Stimulated activated CD4-positive, alpha-beta T cell treated with anti-CD3 and anti-CD28 coated beads, Interleukin-12 subunit alpha, Interleukin-12 subunit beta, amount 100 ng/mL, for 4 hours (primary cell): ENCODE data around the gene ERGIC1.
"Not testable (repeated sequence)": the region's sequence is repeated elsewhere in the genome, so short reads cannot be mapped to it uniquely, and the experiment has no call there.

Experiments
- DNase-seq: peaks from one replicate; pipeline ENCODE4 v3.0.0-alpha.2; 2020

Gene ERGIC1, protein sequence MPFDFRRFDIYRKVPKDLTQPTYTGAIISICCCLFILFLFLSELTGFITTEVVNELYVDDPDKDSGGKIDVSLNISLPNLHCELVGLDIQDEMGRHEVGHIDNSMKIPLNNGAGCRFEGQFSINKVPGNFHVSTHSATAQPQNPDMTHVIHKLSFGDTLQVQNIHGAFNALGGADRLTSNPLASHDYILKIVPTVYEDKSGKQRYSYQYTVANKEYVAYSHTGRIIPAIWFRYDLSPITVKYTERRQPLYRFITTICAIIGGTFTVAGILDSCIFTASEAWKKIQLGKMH

DNA sequence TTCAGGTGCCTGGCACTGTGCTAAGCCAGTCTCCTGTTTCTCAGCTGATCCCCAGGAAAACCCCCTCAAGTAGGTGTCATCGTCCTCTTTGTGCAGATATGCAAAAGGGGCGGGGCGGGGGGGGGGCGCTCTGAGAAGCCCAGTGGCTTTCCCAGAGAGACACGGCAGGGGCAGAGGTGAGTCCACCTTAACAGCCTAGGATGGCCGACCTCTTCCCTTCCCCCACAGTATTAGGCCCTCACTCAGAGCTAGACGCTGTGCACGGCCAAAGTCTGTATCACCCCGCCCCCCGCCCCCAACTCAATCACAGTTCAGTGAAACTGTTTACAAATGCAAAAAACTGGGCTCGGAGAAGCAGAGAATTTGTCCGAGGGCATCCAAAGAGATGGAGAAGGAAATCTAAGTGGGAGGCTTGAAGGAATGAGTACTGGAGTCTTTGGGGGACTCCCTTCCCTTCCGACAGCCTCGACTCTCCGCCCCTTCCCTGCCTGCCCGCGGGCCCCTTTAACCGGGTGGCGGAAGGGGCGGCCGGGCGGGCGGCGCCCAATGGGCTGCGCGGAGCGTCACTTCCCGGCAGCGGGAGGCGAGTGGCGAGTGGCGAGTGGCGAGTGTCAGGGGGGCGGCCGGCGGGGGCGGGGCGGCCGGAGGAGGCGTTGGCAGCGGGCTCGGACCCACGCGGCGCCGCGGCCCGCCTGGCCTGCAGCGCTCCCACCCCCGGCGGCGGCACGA, at the start of gene ERGIC1:
TSS of gene ERGIC1 (plus strand) at position 566 of the 729 bp plus-strand sequence. CDS start at position 729, 163 bp downstream.
- DNase-seq, result peak; percentile 58

DNA sequence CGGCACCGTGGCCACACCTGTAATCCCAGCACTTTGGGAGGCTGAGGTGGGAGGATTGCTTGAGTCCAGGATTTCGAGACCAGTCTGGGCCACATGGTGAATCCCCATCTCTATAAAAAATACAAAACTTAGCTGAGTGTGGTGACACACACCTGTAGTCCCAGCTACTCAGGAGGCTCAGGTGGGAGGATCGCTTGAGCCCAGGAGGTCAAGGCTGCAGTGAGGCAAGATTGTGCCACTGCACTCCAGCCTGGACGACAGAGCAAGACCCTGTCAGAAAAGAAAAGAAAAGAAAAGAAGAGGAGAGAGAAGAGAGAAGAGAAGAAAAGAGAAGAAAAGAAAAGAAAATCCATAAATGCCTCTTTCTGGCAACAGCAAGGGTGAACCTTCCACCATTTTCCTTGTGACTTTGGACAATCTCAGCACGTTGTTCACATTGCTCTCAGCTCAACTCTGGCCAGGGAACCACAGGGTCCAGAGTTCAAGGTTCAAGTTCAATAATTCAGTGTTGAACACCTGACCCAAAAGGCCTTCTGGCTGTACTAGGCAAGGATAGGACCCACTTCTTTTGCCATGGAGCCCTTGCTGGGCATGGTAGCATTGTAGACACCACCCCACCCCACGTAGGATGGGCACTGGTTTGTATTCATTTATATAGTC, 48.5 kb upstream of the ERGIC1 start:
- DNase-seq, result no peak

DNA sequence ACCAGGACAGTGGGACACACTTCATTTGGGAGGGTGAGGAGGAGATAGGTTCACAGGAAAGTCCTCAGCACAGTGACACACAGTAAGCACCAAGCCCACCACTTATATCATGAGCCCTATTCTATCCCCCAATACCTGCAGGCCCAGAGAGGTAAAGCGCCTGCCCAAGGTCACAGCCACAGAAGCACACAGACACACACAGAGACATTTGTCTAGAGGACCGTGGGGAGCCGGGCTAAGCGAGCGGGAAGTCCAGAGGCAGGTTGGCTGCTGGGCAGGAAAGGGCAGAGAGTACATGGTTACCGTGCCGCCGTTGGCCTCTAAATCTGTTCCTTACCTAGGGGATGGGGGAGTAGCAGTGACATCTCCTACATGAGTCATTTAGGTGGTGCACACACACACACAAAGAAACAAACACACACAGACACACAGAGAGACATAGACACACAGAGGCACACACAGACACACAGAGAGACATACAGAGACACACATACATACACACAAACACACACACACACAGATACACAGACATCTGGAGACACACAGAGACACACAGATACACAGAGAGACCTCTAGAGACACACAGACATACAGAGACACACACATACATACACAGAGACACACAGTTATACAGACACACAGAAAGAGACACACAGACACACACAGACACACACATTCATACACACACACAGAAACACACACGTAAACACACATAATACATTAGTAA, 47.2 kb upstream of the ERGIC1 start:
- DNase-seq, result no peak

DNA sequence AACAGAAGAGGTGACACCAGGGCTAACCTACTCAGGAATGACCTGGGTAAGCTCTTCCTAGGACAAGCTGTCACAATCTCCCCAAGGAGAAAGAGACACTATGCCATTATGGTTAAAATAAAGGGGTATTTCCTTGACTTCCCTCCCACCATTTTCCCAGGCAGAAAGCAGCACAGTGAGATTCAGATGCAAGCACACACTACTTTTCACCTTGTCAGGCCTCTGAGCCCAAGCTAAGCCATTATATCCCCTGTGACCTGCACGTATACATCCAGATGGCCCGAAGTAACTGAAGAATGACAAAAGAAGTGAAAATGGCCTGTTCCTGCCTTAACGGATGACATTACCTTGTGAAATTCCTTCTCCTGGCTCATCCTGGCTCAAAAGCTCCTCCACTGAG, 46.5 kb upstream of the ERGIC1 start:
- DNase-seq, result not testable (repeated sequence)

DNA sequence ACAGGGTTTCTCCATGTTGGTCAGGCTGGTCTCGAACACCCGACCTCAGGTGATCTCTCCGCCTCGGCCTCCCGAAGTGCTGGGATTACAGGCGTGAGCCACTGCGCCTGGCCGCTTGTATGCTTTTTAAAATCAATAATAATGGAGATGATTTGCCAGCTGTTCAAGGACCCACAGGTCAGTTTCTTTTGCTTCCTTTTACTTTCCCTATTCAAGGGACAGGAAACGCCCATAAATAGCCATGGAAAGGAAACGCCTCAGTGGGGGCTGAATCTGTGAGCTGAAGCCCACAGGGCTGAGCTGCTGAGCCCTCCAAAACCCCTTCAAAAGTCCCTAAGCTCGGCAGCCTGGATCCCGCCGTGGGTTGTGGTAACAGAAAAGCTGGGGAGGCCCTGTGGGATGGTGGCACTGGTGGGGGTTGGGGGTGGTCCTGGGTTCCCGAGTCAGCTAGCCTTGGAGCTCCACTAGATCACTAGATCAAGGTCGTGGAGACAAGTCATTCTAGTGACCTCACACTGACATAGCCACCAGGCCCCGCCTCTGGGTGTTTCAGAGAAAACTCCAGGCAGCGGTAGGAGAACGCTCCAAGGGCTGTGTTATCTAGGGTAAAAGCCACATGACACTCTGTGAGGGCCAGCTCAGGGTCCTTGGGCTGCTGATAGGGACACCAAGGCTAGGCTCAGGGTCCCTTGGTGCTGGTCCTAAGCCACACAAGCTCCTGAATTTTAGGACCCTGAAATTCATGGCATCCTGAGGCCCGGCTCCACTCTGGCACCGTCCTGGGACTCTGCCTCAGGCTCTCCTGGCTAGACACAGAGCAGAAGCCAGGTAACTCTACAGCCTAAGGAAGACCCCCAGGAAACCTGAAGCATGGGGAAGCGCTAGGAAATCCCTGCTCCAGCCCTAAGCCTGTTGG, 45.0 kb upstream of the ERGIC1 start:
- DNase-seq, result no peak

DNA sequence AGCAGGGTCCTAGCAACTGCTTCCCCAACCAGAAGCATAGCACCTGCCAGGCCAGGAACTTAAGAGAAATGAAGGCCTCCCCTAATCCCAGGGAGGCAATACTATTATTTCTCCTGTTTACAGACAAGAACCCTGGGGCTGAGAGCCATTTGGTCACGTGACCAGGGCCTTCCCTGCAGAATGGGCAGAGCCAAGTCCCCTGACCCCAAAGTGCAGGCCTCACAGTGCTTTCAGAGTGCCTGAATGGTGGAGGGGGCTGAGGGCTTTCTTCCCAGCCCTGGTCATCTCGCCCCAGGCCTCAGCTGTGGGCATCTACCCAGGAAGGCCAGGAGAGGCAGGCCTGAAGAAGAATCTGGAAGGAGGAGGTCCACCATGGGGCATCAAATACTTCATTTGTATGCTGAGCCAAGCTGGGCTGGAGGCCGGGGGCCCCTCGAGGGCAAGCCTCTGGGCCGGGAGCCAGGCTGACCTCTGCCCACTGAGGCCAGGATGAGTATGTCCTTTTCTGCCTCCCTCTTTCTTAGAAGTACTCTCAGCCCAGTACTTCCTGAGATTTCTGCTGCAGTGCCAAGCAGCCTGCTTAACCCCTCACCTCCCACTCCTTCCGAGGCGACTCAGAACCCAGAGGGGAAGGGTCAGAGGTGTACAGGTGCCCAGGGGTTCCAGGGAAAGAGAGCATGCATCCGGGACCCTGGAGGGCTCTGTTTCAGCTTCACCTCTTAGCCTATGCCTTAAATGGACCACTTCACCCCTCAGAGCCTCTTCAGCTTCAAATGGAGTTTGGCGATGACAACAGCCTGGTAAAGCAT, 44.2 kb upstream of the ERGIC1 start:
- no peak for DNase-seq

DNA sequence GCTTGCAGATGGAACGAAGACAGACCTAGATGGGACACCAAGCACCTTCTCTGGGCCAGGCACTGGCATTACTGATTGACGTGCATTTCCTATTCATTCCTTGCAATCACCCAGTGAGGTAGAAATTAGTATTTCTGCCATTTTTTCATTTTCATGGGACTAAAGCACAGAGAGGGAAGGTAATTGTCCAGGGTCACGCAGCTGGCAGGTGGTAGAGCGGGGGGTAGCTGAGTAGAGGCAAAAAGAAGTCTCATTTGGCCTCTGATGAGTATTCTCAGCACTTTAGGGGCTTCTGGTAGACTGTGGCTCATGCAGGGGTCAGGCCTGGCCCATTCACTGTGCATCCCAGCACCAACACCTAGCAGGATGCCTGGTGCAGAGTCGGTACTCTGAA, 43.6 kb upstream of the ERGIC1 start:
- DNase-seq, result no peak

DNA sequence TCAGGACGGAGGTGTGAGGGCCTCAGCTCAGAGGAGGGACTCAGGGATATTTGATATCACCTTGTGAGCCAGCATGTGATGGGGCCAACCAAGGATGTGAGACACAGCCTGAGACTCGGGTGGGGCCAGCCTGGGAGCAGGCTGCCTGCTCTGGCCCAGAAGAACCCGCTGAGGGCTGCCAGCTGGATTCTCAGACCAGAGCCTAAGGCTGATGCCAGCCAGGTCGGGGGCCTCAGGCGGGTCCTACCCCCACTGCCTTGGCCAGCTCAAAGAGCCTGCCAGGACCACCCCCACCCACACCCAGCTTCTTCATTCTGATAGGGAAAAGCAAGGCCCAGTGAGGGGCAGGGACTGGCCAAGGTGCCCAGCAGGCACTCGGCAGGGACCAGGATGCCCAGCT, 42.8 kb upstream of the ERGIC1 start:
- DNase-seq, result no peak

DNA sequence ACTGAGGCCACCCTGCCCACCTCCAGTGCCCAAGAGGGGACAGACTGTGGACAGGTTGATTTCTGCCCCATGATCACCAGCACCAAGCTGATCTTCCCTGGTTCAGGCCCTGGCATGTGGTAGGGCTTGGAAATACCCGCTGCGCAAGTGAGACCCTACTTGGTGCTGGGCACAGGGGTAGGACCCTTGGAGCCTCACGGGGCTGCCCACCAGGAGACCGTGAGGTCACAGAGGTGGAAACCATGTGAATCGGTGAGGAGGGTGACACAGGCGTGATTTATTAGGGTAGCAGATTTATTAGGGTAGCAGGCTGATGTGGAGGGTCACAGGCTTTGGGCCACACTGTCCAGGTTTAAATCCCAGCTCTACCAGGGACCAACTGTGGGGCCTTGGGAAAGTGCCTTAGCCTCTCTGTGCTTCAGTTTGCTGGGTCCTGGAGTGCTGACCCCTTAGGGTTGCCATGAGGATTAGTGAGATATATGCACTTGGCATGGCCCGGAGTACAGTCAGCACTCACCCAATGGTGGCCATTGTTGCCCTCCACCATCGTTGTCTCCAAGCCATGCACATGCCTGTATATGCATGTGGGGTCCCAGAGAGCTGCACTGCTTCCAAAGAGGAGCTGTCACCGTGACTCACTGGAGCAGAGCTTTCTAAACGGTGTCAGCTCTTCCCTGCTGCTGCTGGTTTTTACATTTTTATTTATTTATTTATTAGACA, 42.2 kb upstream of the ERGIC1 start:
- DNase-seq, result no peak

DNA sequence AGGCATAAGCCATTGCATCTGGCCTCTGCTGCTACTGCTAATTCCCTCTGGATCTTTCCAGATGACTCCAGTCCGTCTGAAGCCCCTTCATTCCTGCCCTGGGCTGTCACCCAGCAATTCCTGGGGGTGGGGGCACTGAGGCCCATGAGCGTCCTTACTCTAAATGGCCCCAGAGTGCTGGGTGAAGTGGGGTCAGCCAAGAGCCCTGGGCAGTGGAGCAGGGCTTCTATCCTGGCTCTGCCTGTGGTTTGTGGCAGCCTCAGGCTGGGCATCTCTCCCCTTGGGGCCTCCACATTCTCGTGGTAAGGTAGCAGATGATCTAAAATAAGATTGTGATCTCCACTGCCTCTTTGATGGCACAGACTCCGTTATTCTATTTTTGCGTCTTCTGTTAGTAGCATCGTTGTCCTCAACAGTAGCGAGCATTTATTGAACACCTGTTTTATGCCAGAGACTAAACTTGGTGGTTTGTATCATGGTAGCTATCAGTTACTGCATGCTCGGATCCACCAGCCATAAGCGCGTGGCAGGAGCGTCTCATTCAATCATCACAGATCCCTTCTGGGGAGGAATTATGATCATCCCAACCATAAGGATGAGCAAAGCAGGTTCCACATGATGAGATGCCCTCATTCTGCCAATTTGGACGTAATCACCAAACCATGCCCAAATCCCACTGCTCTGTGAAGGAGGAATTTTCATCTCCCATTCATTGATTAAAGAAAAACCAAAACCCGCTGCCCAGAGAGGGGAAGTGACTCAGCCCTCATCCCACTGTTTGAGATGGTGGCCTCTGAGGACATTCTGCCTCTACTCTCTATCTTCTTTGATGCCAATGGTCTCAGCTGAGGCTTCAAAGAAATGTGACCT, 41.1 kb upstream of the ERGIC1 start:
- no peak for DNase-seq

DNA sequence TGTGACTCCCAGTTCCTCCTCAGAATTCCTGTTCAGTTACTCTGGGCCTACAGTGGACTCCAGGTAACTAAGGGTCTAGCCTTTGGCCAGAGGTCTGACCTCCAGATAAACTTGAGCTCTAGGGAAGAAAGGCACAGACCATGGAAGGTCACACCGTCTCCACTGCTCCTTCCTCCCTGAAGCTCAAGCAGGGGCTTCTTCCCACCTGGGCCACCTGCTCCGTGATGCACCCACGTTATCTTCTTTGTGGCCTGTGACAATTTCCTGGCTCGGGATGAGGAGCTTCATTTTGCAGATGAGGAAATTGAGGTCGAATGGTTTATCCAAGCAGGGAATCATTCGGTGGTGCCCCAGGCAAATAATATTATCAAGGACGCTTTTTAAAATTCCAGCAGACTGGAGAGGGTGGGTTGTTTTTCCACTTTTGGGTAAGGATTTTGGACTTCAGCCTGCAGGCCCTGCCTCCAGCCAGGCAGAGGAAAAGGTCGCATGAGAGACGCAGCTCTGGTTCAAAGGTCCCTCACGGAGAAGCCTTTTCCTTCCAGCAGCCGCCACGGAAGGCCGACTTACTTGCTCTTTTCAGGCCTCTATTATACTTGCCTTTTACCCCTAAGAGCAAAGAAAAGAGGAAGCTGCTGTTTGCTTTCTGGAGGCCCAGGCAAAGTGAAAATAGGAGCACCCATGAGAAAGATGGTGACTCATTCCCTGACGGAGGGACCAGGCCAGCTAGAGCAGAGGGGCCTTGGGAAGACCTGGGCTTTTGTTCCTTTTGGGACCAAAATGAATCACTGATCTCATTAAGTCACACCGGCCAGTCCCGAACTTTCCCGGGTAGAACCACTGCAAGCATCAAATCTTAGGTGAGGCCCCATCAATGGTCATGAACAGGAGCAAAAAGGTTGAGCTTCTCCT, 40.2 kb upstream of the ERGIC1 start:
- DNase-seq, result no peak

DNA sequence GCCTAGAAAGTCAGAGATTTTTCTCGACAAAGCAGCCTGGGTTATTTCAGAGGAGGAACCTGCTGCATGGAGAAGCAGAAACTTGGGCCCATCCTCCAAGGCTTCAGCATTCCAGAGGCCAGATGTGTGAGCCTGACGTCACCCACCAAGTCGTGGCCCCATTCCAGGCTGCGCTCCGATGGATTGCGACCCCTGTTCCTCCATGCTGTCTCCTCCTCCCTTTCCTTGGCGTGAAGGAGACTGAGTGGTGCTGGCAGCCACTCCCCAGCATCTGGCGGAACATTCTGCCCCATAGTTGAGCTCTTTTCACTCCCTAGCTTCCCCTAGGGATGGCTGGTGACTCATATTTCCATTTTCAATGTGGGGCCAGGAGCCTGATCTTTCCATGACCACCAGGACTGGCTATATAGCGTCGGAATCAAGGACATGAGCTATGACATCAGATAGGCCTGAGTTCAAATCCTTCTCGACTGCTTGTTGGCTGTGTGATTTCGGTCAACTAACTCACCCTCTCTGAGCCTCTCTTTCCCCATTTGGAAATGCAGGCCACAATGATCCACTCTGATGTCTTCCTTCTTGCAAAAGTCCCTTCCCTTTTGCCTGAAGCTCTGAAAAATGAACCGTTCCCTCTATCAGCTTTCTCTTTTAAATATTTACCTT, 38.6 kb upstream of the ERGIC1 start:
- DNase-seq, result no peak

DNA sequence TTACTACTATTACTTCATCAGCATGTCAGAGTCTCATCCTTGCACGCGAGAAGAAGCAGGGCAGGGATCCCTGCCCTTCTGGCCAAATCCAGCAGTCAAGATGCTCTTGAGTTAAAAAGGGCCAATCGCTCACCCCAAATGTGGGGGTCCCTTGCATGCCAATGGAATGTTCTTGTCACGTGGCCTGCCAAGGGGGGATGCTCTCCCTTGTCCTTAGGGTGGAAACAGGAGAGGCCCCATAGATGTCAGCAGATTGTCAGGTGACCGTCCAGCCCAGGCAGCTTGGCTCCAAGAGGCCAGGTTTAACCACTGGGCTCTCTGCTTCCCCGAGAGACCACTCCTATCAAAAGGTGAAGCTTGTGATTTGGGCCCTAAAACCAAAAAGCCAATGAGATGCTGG, 37.7 kb upstream of the ERGIC1 start:
- DNase-seq, result no peak

DNA sequence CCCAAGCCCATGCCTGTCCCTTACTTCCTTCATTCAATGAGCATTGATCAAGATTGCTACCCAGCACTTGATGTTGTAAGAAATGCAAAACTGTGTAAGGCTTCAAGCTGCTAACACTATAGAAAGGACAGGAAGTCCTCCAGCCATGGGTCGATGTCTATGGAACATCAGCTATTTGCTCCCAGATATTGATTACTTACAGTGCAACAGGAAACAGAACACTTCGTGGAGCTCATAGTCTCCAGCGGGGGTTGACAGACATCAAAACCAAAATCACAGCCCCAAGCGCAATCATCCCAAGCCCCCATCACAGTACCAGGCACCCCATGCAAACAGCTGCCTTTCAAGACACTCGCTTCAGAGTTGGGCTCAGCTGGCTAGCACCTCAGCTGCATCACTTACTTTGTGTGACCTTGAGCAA, 36.3 kb upstream of the ERGIC1 start:
- no peak for DNase-seq

DNA sequence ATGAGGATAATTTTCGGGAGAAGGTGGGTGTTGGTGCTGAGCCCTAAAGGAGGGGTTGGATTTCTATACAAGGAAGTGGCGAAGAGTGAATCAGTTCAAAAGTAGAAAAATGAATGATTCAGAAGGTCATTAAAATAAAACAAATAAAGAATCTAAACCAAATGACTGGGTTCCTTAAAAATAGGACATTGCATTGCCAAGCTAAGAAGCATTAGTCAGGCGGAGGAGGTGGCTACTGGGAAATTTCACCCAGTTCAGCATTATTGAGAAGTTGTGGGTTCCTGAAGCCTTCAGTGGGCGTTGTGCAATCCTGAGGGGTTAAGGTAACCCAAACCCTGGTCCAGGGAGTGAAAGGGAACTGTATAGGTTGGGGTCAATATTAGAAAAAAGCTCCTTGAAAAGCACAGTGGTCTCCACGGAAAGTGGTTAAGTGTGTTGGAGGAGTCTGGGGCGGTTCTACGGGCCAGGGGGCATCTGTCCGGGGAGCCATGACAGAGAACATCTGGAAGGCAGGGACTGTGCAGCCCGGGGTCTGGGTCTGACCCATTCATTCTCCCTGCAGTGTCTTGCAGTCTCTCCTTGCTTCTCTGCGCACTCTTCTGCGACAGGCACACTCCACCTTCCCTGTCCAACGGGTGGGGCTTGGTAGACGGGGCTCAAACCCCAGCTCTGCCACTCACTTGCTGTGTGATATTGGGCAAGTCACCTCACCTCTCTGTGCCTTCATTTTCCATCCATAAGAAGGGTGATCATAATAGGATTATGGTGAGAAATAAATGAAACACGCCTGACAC, 35.4 kb upstream of the ERGIC1 start:
- DNase-seq, result no peak

DNA sequence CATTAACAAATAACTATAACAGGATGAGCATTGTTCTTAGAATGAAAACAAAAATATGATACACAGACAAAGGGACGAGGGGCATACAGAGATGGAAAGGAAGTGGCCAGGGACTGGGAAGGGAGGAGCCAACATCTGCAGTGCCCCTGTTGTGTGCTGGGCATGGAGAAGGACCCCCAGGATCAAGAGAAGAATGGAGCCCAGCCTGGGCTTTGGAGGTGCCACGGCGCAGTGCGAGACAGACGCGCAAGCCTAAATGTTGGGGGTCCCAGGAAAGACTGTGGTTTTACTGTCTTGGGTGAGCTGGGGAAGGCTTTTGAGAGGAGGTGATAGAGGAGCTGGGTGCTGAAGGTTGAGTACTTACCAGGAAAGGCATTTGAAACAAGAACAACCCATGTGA, 34.6 kb upstream of the ERGIC1 start:
- DNase-seq, result no peak

DNA sequence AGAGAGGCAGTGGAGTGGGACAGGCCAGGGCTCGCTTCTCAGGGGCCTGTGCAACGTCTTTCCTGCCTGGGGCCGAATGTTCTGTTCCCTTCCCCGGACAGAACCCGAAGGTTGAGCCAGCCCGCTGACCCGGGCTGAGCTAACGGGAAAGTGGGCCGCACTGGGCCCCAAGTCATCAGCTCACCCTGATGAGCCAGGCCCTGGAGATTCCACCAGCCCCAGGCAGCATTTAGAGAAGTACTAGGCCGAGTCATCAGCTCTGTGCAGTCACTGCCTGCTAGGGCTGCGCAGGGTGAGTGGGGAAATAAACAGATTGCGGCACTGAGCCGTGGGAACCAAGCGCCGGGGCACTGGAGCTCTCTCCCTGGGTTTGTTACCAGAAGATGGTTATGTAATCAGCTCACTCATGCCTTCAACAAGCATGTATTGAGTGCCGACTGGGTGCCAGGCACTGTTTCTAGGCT, 33.9 kb upstream of the ERGIC1 start:
- DNase-seq, result no peak
